Activated CD4-positive, alpha-beta T cell treated with anti-CD3 and anti-CD28 coated beads for 36 hours (primary cell): Measurements from ENCODE around the gene RSAD1. TPM values are rescaled to one million over a fixed set of nuclear protein-coding genes. Genes with fewer than 3 reads are reported as not detected.

Experiments used
- ATAC-seq: fragments of 200-7000 bp; cut with Tn5 transposase; one replicate; pipeline ENCODE4 v1.10.0; 2021; ENCODE audit warnings: mild to moderate bottlenecking, moderate library complexity
- CTCF ChIA-PET: fragments of 350-600 bp; sonication (Branson Sonifier 250); formaldehyde crosslinking; loops from one replicate; lab custom pipeline; 2021; ENCODE audit warnings: antibody characterized with exemption; lab: Charles Lee
- POLR2A ChIA-PET: fragments of 350-600 bp; sonication (Branson Sonifier 250); formaldehyde crosslinking; loops from one replicate; lab custom pipeline; 2021; ENCODE audit warnings: antibody characterized with exemption, inconsistent platforms; lab: Charles Lee
- DNase-seq: peaks from one replicate; pipeline ENCODE4 v3.0.0-alpha.2; 2020
- H3K27ac Mint-ChIP-seq: one replicate; pipeline ENCODE4 v1.8.0; 2021; ENCODE audit warnings: mixed read lengths
- H3K27me3 Mint-ChIP-seq: one replicate; pipeline ENCODE4 v1.8.0; 2021; ENCODE audit warnings: mixed read lengths
- H3K36me3 Mint-ChIP-seq: one replicate; pipeline ENCODE4 v1.8.0; 2021; ENCODE audit warnings: low read depth, mixed read lengths
- H3K4me1 Mint-ChIP-seq: one replicate; pipeline ENCODE4 v1.8.0; 2021; ENCODE audit warnings: mixed read lengths
- H3K4me3 Mint-ChIP-seq: one replicate; pipeline ENCODE4 v1.8.0; 2021; ENCODE audit warnings: mild to moderate bottlenecking, moderate library complexity, mixed read lengths
- H3K9me3 Mint-ChIP-seq: one replicate; pipeline ENCODE4 v1.8.0; 2021; ENCODE audit warnings: low read depth, mixed read lengths
- intact Hi-C, 2 experiments: fragments of 100-400 bp; cut with DNase I in 1 of 2; cut with micrococcal nuclease in 1 of 2; formaldehyde crosslinking; loops; one replicate each; pipeline versions ENCODE4 v1.14.2 to v1.15.1; 2022 to 2024; cut with DNase I, micrococcal nuclease
- total RNA-seq, 2 experiments: library from RNA; stranded (reverse); gene quantifications; one replicate each; pipeline ENCODE4 v1.2.3, GENCODE V29; 2021

RSAD1 gene
- total RNA-seq, 2 experiments from 2014 or later = 21.5 to 29.0 TPM

- peaks cover 27% of the 10 kb centered on the region for H3K4me1 Mint-ChIP-seq
- H3K27ac Mint-ChIP-seq = no peak overlapping the region
- POLR2A ChIA-PET = no interaction called here
- CTCF ChIA-PET = interaction anchor here (0.5 to 1.4 kb wide), 8 partner anchors 10 to 350 kb away, joined by 3 to 5 read pairs (median 3); no protein-coding TSS in a partner anchor
- H3K27me3 Mint-ChIP-seq = no peaks in the 10 kb centered on the region
- intact Hi-C loops = loop anchor here (1.0 to 10.0 kb wide), 9 partner anchors 17 to 223 kb away; partner anchors contain the start of genes ANKRD40 (in 1 of the 2), CACNA1G (in 1 of the 2) and SPATA20 (in 1 of the 2)
- DNase-seq (no peak), ATAC-seq (no peak)
- H3K9me3 Mint-ChIP-seq = no peaks in the 10 kb centered on the region
- peaks cover 18% of the 10 kb centered on the region for H3K36me3 Mint-ChIP-seq
- H3K4me3 Mint-ChIP-seq = no peak overlapping the region
Observed at GRCh38 chr17:50482110-50482509, 3.5 kb downstream of the RSAD1 start.

GRCh38 chr17:50482516-50482915 lies 3.9 kb downstream of the RSAD1 start:
- ChIA-PET CTCF (interaction anchor here (0.5 to 1.7 kb wide), 21 partner anchors 10 to 349 kb away, joined by 3 to 6 read pairs (median 3); no protein-coding TSS in a partner anchor), POLR2A (no interaction called here)
- Mint-ChIP-seq H3K9me3 (no peaks in the 10 kb centered on the region), H3K4me1 (peaks cover 30% of the 10 kb centered on the region), H3K4me3 (no peak overlapping the region), H3K36me3 (peaks cover 18% of the 10 kb centered on the region), H3K27ac (peak overlapping the region; percentile 42), H3K27me3 (no peaks in the 10 kb centered on the region)
- peak; percentile 36 for ATAC-seq
- intact Hi-C loops = loop anchor here (1.0 to 10.0 kb wide), 9 partner anchors 16 to 222 kb away; partner anchors contain the start of genes ANKRD40 (in 1 of the 2), CACNA1G (in 1 of the 2) and SPATA20 (in 1 of the 2)
- DNase-seq = peak; percentile 90

- CTCF ChIA-PET = interaction anchor here (0.6 to 1.7 kb wide), 22 partner anchors 10 to 366 kb away, joined by 3 to 6 read pairs (median 3); no protein-coding TSS in a partner anchor
- Mint-ChIP-seq H3K4me3 (no peak overlapping the region), H3K36me3 (peaks cover 18% of the 10 kb centered on the region), H3K4me1 (peaks cover 34% of the 10 kb centered on the region), H3K9me3 (no peaks in the 10 kb centered on the region), H3K27me3 (no peaks in the 10 kb centered on the region), H3K27ac (no peak overlapping the region)
- DNase-seq (no peak), ATAC-seq (no peak)
- POLR2A ChIA-PET = no interaction called here
- intact Hi-C loops = loop anchor here (2.0 to 10.0 kb wide), 5 partner anchors 16 to 222 kb away; partner anchors contain the start of gene ANKRD40 (in 1 of the 2)
Observed at GRCh38 chr17:50483266-50483665, 4.6 kb downstream of the RSAD1 start.

- POLR2A ChIA-PET = no interaction called here
Observed at GRCh38 chr17:50484386-50485155, 5.9 kb downstream of the RSAD1 start.

GRCh38 chr17:50487213-50488096 lies 8.8 kb downstream of the RSAD1 start:
- Mint-ChIP-seq H3K27me3 (no peaks in the 10 kb centered on the region), H3K9me3 (no peaks in the 10 kb centered on the region), H3K36me3 (peaks cover 14% of the 10 kb centered on the region), H3K4me3 (no peak overlapping the region), H3K27ac (no peak overlapping the region), H3K4me1 (peaks cover 16% of the 10 kb centered on the region)
- POLR2A ChIA-PET = no interaction called here
- intact Hi-C loops = loop anchor here in 1 of 2 experiments (10.0 kb wide), 1 partner anchor 217 kb away; the partner anchor contains the start of gene ANKRD40
- peak; percentile 58 for DNase-seq
- ATAC-seq = peak; percentile 91
- CTCF ChIA-PET = interaction anchor here (0.7 to 2.7 kb wide), 7 partner anchors 8 to 240 kb away, joined by 3 to 21 read pairs (median 5); partner anchors contain the start of gene RSAD1

More at GRCh38 chr17:50484386-50485155, 5.9 kb downstream of the RSAD1 start:
- no peak overlapping the region for H3K27ac Mint-ChIP-seq
- CTCF ChIA-PET = interaction anchor here (0.5 to 1.7 kb wide), 13 partner anchors 9 to 164 kb away, joined by 3 to 6 read pairs (median 4); no protein-coding TSS in a partner anchor
- peaks cover 30% of the 10 kb centered on the region for H3K4me1 Mint-ChIP-seq
- H3K4me3 Mint-ChIP-seq = no peak overlapping the region
- intact Hi-C loops = loop anchor here (5.0 to 10.0 kb wide), 4 partner anchors 58 to 220 kb away; partner anchors contain the start of gene ANKRD40 (in 1 of the 2)
- H3K36me3 Mint-ChIP-seq = peaks cover 18% of the 10 kb centered on the region
- no peak for DNase-seq
- no peak for ATAC-seq
- H3K9me3 Mint-ChIP-seq = no peaks in the 10 kb centered on the region
- no peaks in the 10 kb centered on the region for H3K27me3 Mint-ChIP-seq

- no peak for DNase-seq
- H3K9me3 Mint-ChIP-seq = no peaks in the 10 kb centered on the region
- H3K4me1 Mint-ChIP-seq = peaks cover 13% of the 10 kb centered on the region
- no peak overlapping the region for H3K4me3 Mint-ChIP-seq
- no peak overlapping the region for H3K27ac Mint-ChIP-seq
- H3K27me3 Mint-ChIP-seq = no peaks in the 10 kb centered on the region
- CTCF ChIA-PET = interaction anchor here (0.6 to 2.7 kb wide), 4 partner anchors 10 to 139 kb away, joined by 3 to 21 read pairs (median 8); partner anchors contain the start of gene RSAD1
- POLR2A ChIA-PET = no interaction called here
- H3K36me3 Mint-ChIP-seq = peaks cover 10% of the 10 kb centered on the region
- ATAC-seq = no peak
- intact Hi-C loops = loop anchor here in 1 of 2 experiments (10.0 kb wide), 1 partner anchor 216 kb away; the partner anchor contains the start of gene ANKRD40
Observed at GRCh38 chr17:50488880-50489279, 10.2 kb downstream of the RSAD1 start.

GRCh38 chr17:50491505-50491904 lies 12.8 kb downstream of the RSAD1 start:
- no peak overlapping the region for H3K4me3 Mint-ChIP-seq
- ChIA-PET POLR2A (no interaction called here), CTCF (interaction anchor here (2.6 kb wide), 1 partner anchor 10 kb away, joined by 9 read pairs; no protein-coding TSS in a partner anchor)
- no peaks in the 10 kb centered on the region for H3K9me3 Mint-ChIP-seq
- intact Hi-C loops = no loop called here
- H3K36me3 Mint-ChIP-seq = no peaks in the 10 kb centered on the region
- DNase-seq = no peak
- H3K27me3 Mint-ChIP-seq = no peaks in the 10 kb centered on the region
- peaks cover 13% of the 10 kb centered on the region for H3K4me1 Mint-ChIP-seq
- ATAC-seq = no peak
- H3K27ac Mint-ChIP-seq = no peak overlapping the region

- POLR2A ChIA-PET = interaction anchor here (0.5 kb wide), 1 partner anchor 46 kb away, joined by 3 read pairs; no protein-coding TSS in a partner anchor
- H3K27me3 Mint-ChIP-seq = no peaks in the 10 kb centered on the region
Observed at GRCh38 chr17:50492214-50492613, 13.6 kb downstream of the RSAD1 start.

GRCh38 chr17:50493744-50494143 lies 15.1 kb downstream of the RSAD1 start:
- DNase-seq (no peak), ATAC-seq (no peak)
- ChIA-PET POLR2A (no interaction called here), CTCF (interaction anchor here (0.6 to 2.6 kb wide), 5 partner anchors 8 to 195 kb away, joined by 3 to 9 read pairs (median 3); no protein-coding TSS in a partner anchor)
- Mint-ChIP-seq H3K4me3 (no peak overlapping the region), H3K27me3 (no peaks in the 10 kb centered on the region), H3K27ac (no peak overlapping the region), H3K36me3 (no peaks in the 10 kb centered on the region), H3K9me3 (no peaks in the 10 kb centered on the region), H3K4me1 (no peaks in the 10 kb centered on the region)
- intact Hi-C loops = no loop called here

More at GRCh38 chr17:50492214-50492613, 13.6 kb downstream of the RSAD1 start:
- intact Hi-C loops = no loop called here
- H3K4me3 Mint-ChIP-seq = no peak overlapping the region
- no peak overlapping the region for H3K27ac Mint-ChIP-seq
- DNase-seq = no peak
- H3K36me3 Mint-ChIP-seq = no peaks in the 10 kb centered on the region
- ATAC-seq = no peak
- CTCF ChIA-PET = interaction anchor here (1.3 to 2.6 kb wide), 2 partner anchors 10 to 28 kb away, joined by 3 to 9 read pairs; no protein-coding TSS in a partner anchor
- no peaks in the 10 kb centered on the region for H3K9me3 Mint-ChIP-seq
- H3K4me1 Mint-ChIP-seq = peaks cover 10% of the 10 kb centered on the region

GRCh38 chr17:50495217-50495823 lies 16.7 kb downstream of the RSAD1 start:
- POLR2A ChIA-PET = no interaction called here
- CTCF ChIA-PET = no interaction called here

More at GRCh38 chr17:50495217-50495823, 16.7 kb downstream of the RSAD1 start:
- Mint-ChIP-seq H3K27me3 (no peaks in the 10 kb centered on the region), H3K4me3 (no peak overlapping the region), H3K36me3 (no peaks in the 10 kb centered on the region), H3K27ac (no peak overlapping the region), H3K9me3 (no peaks in the 10 kb centered on the region), H3K4me1 (no peaks in the 10 kb centered on the region)
- DNase-seq (no peak), ATAC-seq (no peak)
- intact Hi-C loops = no loop called here
